Transverse colon (tissue), 4 donors: Measurements from ENCODE around the gene OFD1. TPM values are rescaled to one million over a fixed set of nuclear protein-coding genes. Genes with fewer than 3 reads are reported as not detected.

Source experiments
- DNase-seq: peaks from one replicate; pipeline ENCODE4 v3.0.0-alpha.2; 2019
- H3K27ac ChIP-seq, 4 donors: fragments of 200-600 bp; sonication (generic); 2 replicates each; pipeline ENCODE4 v1.5.1; 2016 to 2018; ENCODE audit warnings: inconsistent platforms in 4 of 4
- H3K27me3 ChIP-seq: fragments of 200-600 bp; sonication (generic); 2 replicates; pipeline ENCODE4 v1.5.1; 2017; ENCODE audit warnings: inconsistent platforms
- H3K36me3 ChIP-seq, 4 donors: fragments of 200-600 bp; sonication (generic); 2 replicates each; pipeline ENCODE4 v1.5.1; 2017 to 2019; ENCODE audit warnings: inconsistent platforms in 4 of 4
- H3K4me1 ChIP-seq, 4 donors: fragments of 200-600 bp; sonication (generic); 2 replicates each; pipeline ENCODE4 v1.5.1; 2017 to 2020; ENCODE audit warnings: inconsistent platforms in 4 of 4
- H3K4me3 ChIP-seq, 4 donors: fragments of 200-600 bp; sonication (generic); 1 replicate in 1 of 4; 2 replicates in 3 of 4; pipeline versions ENCODE4 v1.5.1 to v1.6.1; 2017 to 2019; ENCODE audit warnings: inconsistent platforms in 4 of 4
- H3K9me3 ChIP-seq, 2 donors: fragments of 200-600 bp; sonication (generic); 2 replicates each; pipeline ENCODE4 v1.5.1; 2017 to 2019; ENCODE audit warnings: inconsistent platforms in 2 of 2
- CTCF ChIP-seq, 5 experiments: fragments of 200-600 bp in 3 of 5; fragments of 450-650 bp in 2 of 5; sonication (generic) in 3 of 5; IDR thresholded peaks; 1 replicate in 2 of 5; 2 replicates in 3 of 5; pipeline ENCODE4 v1.5.1; 2016 to 2017; ENCODE audit warnings: antibody characterized with exemption in 5 of 5, inconsistent platforms in 3 of 5, mild to moderate bottlenecking in 2 of 5, moderate library complexity in 1 of 5
- EP300 ChIP-seq: sonication (generic); formaldehyde crosslinking; IDR thresholded peaks from one replicate; pipeline ENCODE4 v1.6.1; 2017; ENCODE audit warnings: antibody characterized with exemption, low read depth
- POLR2A ChIP-seq: fragments of 450-650 bp; IDR thresholded peaks from one replicate; pipeline ENCODE4 v1.6.1; 2016; ENCODE audit warnings: antibody characterized with exemption, mild to moderate bottlenecking, moderate library complexity
- POLR2AphosphoS5 ChIP-seq, 3 donors: sonication (generic); formaldehyde crosslinking; IDR thresholded peaks; one replicate each; pipeline ENCODE4 v1.6.1; 2016; ENCODE audit warnings: antibody characterized with exemption in 3 of 3
- WGBS, 2 donors: methylation state at CpG; one replicate each; pipeline ENCODE4 v1.1.5; 2018; ENCODE audit warnings: low coverage in 1 of 2; 5-methylcytosine and 5-hydroxymethylcytosine counted together
- in situ Hi-C, 4 donors: fragments of 200-750 bp; cut with MboI; loops; one replicate each; pipeline versions ENCODE4 v1.15.0 to v1.15.1; 2017; ENCODE audit warnings: low sequenced_read_pairs in 3 of 4, low pct_ligation_motif_present in 1 of 4, low pct_unique_long_range_greater_than_20kb in 1 of 4
- intact Hi-C: fragments of 100-400 bp; cut with DNase I; formaldehyde crosslinking; loops from one replicate; pipeline ENCODE4 v1.15.1; 2023; ENCODE audit warnings: low total_unique reads
- total RNA-seq, 4 donors: library from RNA; depleted of rRNA; stranded (reverse); fragments of >200 nt; gene quantifications; one replicate each; pipeline ENCODE4 v1.1.0, GENCODE V29; 2016

Gene OFD1
- total RNA-seq, 4 donors from 2014 or later = 27.2 to 184 (median 62.8) TPM

- DNase-seq = no peak
- Histone ChIP-seq H3K27me3 (no peaks in the 10 kb centered on the region), H3K4me1 (peaks cover 6 to 80% (median 32%) of the 10 kb centered on the region in 4 donors), H3K4me3 (no peak overlapping the region), H3K27ac (peak overlapping the region in 1 of 4 donors; percentile 40), H3K9me3 (no peaks in the 10 kb centered on the region), H3K36me3 (no peaks in the 10 kb centered on the region)
- intact Hi-C loops (no loop called here), in situ Hi-C loops (no loop called here)
- TF ChIP-seq POLR2AphosphoS5 (IDR thresholded peaks at IDR 0.05) (no peak), POLR2A (no peak), EP300 (no peak), CTCF (IDR thresholded peaks at IDR 0.05) (no peak)
- WGBS, 2 donors = 76% methylated on average over 8 of the region's 8 CpGs; no CpG with 5 or more reads in 1 of the 2 donors
Observed at GRCh38 chrX:13694983-13695382, 39.6 kb upstream of the OFD1 start.

- intact Hi-C loops = no loop called here
- no peaks in the 10 kb centered on the region for H3K36me3 ChIP-seq
- no peak for DNase-seq
- H3K27ac ChIP-seq = peak overlapping the region in 1 of 4 donors; percentile 29
- H3K4me1 ChIP-seq = peaks cover 4 to 83% (median 32%) of the 10 kb centered on the region in 4 donors
- H3K9me3 ChIP-seq = no peaks in the 10 kb centered on the region
- in situ Hi-C loops = no loop called here
- no peak for TF ChIP-seq CTCF (IDR thresholded peaks at IDR 0.05)
- no peak for TF ChIP-seq POLR2AphosphoS5 (IDR thresholded peaks at IDR 0.05)
- TF ChIP-seq POLR2A = no peak
- TF ChIP-seq EP300 = no peak
- 73 to 80% methylated on average over 1 to 4 of the region's 4 CpGs for WGBS, 2 donors
- H3K4me3 ChIP-seq = no peak overlapping the region
- H3K27me3 ChIP-seq = no peaks in the 10 kb centered on the region
Observed at GRCh38 chrX:13695601-13696115, 38.9 kb upstream of the OFD1 start.

GRCh38 chrX:13697455-13697854 is 37.1 kb upstream of the OFD1 start:
- no peak for TF ChIP-seq POLR2A
- no peak for TF ChIP-seq CTCF (IDR thresholded peaks at IDR 0.05)
- DNase-seq = no peak
- 84 to 85% methylated on average over 2 of the region's 2 CpGs for WGBS, 2 donors
- H3K4me1 ChIP-seq = peaks cover 3 to 66% (median 31%) of the 10 kb centered on the region in 4 donors
- intact Hi-C loops (no loop called here), in situ Hi-C loops (no loop called here)
- no peaks in the 10 kb centered on the region for H3K9me3 ChIP-seq
- no peaks in the 10 kb centered on the region for H3K27me3 ChIP-seq
- H3K4me3 ChIP-seq = no peak overlapping the region
- peak overlapping the region in 2 of 4 donors; percentile 11 to 38 for H3K27ac ChIP-seq
- no peaks in the 10 kb centered on the region for H3K36me3 ChIP-seq

- WGBS, 2 donors = 71% methylated on average over 1 of the region's 1 CpG; no CpG with 5 or more reads in 1 of the 2 donors
- TF ChIP-seq POLR2AphosphoS5 (IDR thresholded peaks at IDR 0.05) = no peak
- no peak for TF ChIP-seq CTCF (IDR thresholded peaks at IDR 0.05)
- TF ChIP-seq POLR2A = no peak
- no peak for TF ChIP-seq EP300
- in situ Hi-C loops (no loop called here), intact Hi-C loops (no loop called here)
- no peaks in the 10 kb centered on the region for H3K27me3 ChIP-seq
- H3K4me1 ChIP-seq = peaks cover 3 to 62% (median 31%) of the 10 kb centered on the region in 4 donors
- H3K27ac ChIP-seq = peak overlapping the region in 2 of 4 donors; percentile 65 to 68
- H3K4me3 ChIP-seq = no peak overlapping the region
- H3K9me3 ChIP-seq = no peaks in the 10 kb centered on the region
- H3K36me3 ChIP-seq = no peaks in the 10 kb centered on the region
- no peak for DNase-seq
Observed at GRCh38 chrX:13697976-13698375, 36.6 kb upstream of the OFD1 start.
